Measurements from ENCODE around the gene HSPB9.
A peak's percentile ranks its signal among the peaks of the same experiment; 100 is the strongest.

HSPB9 gene

GRCh38 chr17:42146911-42147607, 24.5 kb downstream of the HSPB9 start:
- Histone ChIP-seq H3K4me3 (IDR thresholded peaks at IDR 0.05; ENCODE audit: insufficient read depth, low read depth, low read length) (no peak overlapping the region), H3K4me1 (ENCODE audit: low read depth, poor library complexity, severe bottlenecking) (peaks cover 7% of the 10 kb centered on the region), H3K27me3 (ENCODE audit: insufficient read depth, low read depth) (no peaks in the 10 kb centered on the region), H3K27ac (no peak overlapping the region), H4K20me1 (ENCODE audit: insufficient read depth) (peaks cover 9% of the 10 kb centered on the region; the same call in 1 of the 2 replicates), H3K79me2 (ENCODE audit: insufficient read depth, low read depth) (peaks cover 84% of the 10 kb centered on the region), H3K4me2 (no peak overlapping the region), H3K9ac (no peak overlapping the region), H3K36me3 (ENCODE audit: insufficient read depth) (no peaks in the 10 kb centered on the region; the same call in 1 of the 2 replicates), H2AFZ (ENCODE audit: low read depth) (no peak overlapping the region)
- no peak for TF ChIP-seq CTCF (conservative IDR thresholded peaks at IDR 0.05; ENCODE audit: low read depth, low read length)

GRCh38 chr17:42153919-42154742, 31.5 kb downstream of the HSPB9 start:
- peak overlapping the region; percentile 70; the same call in 1 of the 2 replicates for H3K9ac ChIP-seq
- H3K27ac ChIP-seq, result peak overlapping the region; percentile 10; the same call in 1 of the 2 replicates
- TF ChIP-seq CTCF (conservative IDR thresholded peaks at IDR 0.05; ENCODE audit: low read depth, low read length), result no peak
- peak overlapping the region; percentile 61 for H3K4me3 ChIP-seq (IDR thresholded peaks at IDR 0.05; ENCODE audit: insufficient read depth, low read depth, low read length)
- peak overlapping the region; percentile 52 for H2AFZ ChIP-seq (ENCODE audit: low read depth)
- H4K20me1 ChIP-seq (ENCODE audit: insufficient read depth), result no peaks in the 10 kb centered on the region
- no peaks in the 10 kb centered on the region for H3K27me3 ChIP-seq (ENCODE audit: insufficient read depth, low read depth)
- peaks cover 26% of the 10 kb centered on the region for H3K4me1 ChIP-seq (ENCODE audit: low read depth, poor library complexity, severe bottlenecking)
- peak overlapping the region; percentile 74 for H3K4me2 ChIP-seq
- H3K79me2 ChIP-seq (ENCODE audit: insufficient read depth, low read depth), result peaks cover 46% of the 10 kb centered on the region
- no peaks in the 10 kb centered on the region for H3K36me3 ChIP-seq (ENCODE audit: insufficient read depth)

GRCh38 chr17:42155614-42156045, 33.0 kb downstream of the HSPB9 start:
- H3K27ac ChIP-seq, result no peak overlapping the region
- TF ChIP-seq CTCF (conservative IDR thresholded peaks at IDR 0.05; ENCODE audit: low read depth, low read length), result no peak
- H3K4me3 ChIP-seq (IDR thresholded peaks at IDR 0.05; ENCODE audit: insufficient read depth, low read depth, low read length), result no peak overlapping the region
- H2AFZ ChIP-seq (ENCODE audit: low read depth), result peak overlapping the region; percentile 77
- no peaks in the 10 kb centered on the region for H3K36me3 ChIP-seq (ENCODE audit: insufficient read depth)
- H3K4me1 ChIP-seq (ENCODE audit: low read depth, poor library complexity, severe bottlenecking), result peaks cover 26% of the 10 kb centered on the region
- H3K27me3 ChIP-seq (ENCODE audit: insufficient read depth, low read depth), result no peaks in the 10 kb centered on the region
- H3K79me2 ChIP-seq (ENCODE audit: insufficient read depth, low read depth), result peaks cover 41% of the 10 kb centered on the region
- no peak overlapping the region for H3K9ac ChIP-seq
- H4K20me1 ChIP-seq (ENCODE audit: insufficient read depth), result no peaks in the 10 kb centered on the region
- peak overlapping the region; percentile 34; the same call in 1 of the 2 replicates for H3K4me2 ChIP-seq

GRCh38 chr17:42159796-42160530, 37.4 kb downstream of the HSPB9 start:
- TF ChIP-seq CTCF (conservative IDR thresholded peaks at IDR 0.05; ENCODE audit: low read depth, low read length), result no peak
- Histone ChIP-seq H3K4me2 (no peak overlapping the region), H3K36me3 (ENCODE audit: insufficient read depth) (no peaks in the 10 kb centered on the region), H3K4me1 (ENCODE audit: low read depth, poor library complexity, severe bottlenecking) (no peaks in the 10 kb centered on the region), H3K9ac (no peak overlapping the region), H3K4me3 (IDR thresholded peaks at IDR 0.05; ENCODE audit: insufficient read depth, low read depth, low read length) (no peak overlapping the region), H3K79me2 (ENCODE audit: insufficient read depth, low read depth) (no peaks in the 10 kb centered on the region), H3K27ac (no peak overlapping the region), H2AFZ (ENCODE audit: low read depth) (no peak overlapping the region), H3K27me3 (ENCODE audit: insufficient read depth, low read depth) (no peaks in the 10 kb centered on the region), H4K20me1 (ENCODE audit: insufficient read depth) (no peaks in the 10 kb centered on the region)

All from KMS-11 (cell line).